Suprapubic skin (tissue), 4 donors: ENCODE results near the gene OR4D1.

ENCODE experiments used
- EP300 ChIP-seq: sonication (generic); formaldehyde crosslinking; IDR thresholded peaks from one replicate; pipeline ENCODE4 v1.6.1; 2017; ENCODE audit warnings: antibody characterized with exemption
- POLR2A ChIP-seq, 2 donors: fragments of 450-650 bp; IDR thresholded peaks; one replicate each; pipeline ENCODE4 v1.6.1; 2017; ENCODE audit warnings: antibody characterized with exemption in 2 of 2, mild to moderate bottlenecking in 2 of 2, moderate library complexity in 2 of 2
- POLR2AphosphoS5 ChIP-seq, 3 donors: sonication (generic); formaldehyde crosslinking; IDR thresholded peaks; one replicate each; pipeline ENCODE4 v1.6.1; 2017; ENCODE audit warnings: antibody characterized with exemption in 3 of 3

DNA sequence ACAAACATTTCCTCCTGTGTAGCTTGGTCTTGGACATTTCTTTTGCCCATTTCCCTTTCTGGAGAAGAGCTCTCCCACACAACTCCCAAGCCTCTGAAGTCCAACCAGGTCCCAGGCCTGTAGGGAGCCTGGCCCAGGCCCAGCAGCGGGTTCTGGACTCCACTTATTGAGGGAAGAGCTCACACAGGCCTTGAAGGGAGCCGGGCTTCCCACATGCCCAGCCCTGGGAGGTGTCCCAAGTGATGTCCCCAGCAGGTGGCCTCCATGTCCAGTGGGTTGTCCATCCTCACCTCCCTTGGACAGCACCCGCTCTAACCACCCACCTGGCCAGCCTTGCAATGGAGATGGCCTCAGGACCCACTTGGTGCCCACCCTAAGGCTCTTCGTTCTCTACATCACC lies 38.4 kb downstream of the OR4D1 start:
- TF ChIP-seq EP300, result no peak
- TF ChIP-seq POLR2AphosphoS5 (IDR thresholded peaks at IDR 0.05), result no peak
- TF ChIP-seq POLR2A (IDR thresholded peaks at IDR 0.05), result no peak
